DND-41 (cell line): ENCODE data around the gene GTPBP1.

Experiments
- EZH2 ChIP-seq: IDR thresholded peaks from 3 replicates; pipeline ENCODE4 v1.6.1; 2012; ENCODE audit warnings: borderline replicate concordance, low read depth, mild to moderate bottlenecking, moderate library complexity, low read length, inconsistent platforms; ENCODE audit not compliant: severe bottlenecking
- TF ChIP-seq, protein P1 (sequence below): IDR thresholded peaks from 2 replicates; pipeline ENCODE4 v1.5.1; 2012; ENCODE audit warnings: borderline replicate concordance, low read length, moderate library complexity, mild to moderate bottlenecking; ENCODE audit not compliant: poor library complexity, severe bottlenecking; ENCODE audit errors: extremely low read depth

DNA sequence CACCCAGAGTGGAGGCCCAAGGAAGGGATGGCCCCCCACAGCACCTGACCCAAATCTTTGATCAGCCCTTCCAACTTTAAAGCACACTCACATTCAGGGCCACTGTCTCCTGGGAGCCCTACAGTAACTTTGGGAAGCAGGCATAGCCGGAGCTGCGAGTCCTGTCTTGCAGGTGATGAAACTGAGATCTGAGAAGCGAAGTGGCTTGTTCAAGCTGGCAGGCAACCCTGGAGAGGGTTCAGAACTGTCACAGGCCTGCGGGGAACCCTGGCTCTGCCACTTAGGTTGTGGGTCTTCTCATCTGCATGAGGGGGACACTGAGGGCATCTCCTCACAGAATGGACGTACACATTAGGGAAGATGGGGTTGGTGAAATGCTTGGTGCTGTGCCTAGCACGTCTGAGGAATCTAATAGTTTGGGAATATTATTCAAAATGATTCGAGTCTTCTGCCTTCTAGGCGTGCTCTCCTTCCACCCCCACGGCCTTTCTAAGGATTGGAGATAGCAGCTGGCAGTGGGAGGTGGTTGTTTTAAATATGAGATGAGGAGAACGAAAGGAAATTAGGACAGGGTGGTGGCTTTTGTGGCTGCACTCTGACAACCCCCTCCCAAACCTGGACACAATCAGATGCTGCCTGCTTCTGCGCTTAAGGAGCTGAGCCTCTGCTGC, 68.9 kb downstream of the GTPBP1 start:
- TF ChIP-seq, protein P1, sequence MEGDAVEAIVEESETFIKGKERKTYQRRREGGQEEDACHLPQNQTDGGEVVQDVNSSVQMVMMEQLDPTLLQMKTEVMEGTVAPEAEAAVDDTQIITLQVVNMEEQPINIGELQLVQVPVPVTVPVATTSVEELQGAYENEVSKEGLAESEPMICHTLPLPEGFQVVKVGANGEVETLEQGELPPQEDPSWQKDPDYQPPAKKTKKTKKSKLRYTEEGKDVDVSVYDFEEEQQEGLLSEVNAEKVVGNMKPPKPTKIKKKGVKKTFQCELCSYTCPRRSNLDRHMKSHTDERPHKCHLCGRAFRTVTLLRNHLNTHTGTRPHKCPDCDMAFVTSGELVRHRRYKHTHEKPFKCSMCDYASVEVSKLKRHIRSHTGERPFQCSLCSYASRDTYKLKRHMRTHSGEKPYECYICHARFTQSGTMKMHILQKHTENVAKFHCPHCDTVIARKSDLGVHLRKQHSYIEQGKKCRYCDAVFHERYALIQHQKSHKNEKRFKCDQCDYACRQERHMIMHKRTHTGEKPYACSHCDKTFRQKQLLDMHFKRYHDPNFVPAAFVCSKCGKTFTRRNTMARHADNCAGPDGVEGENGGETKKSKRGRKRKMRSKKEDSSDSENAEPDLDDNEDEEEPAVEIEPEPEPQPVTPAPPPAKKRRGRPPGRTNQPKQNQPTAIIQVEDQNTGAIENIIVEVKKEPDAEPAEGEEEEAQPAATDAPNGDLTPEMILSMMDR, result no peak
- TF ChIP-seq EZH2, result no peak
